Coronary artery (tissue), 2 donors: ENCODE results near the gene GTPBP1.

Source experiments
- DNase-seq: peaks from one replicate; pipeline ENCODE4 v3.0.0-alpha.2; 2017; ENCODE audit warnings: low spot score
- H3K27ac ChIP-seq, 2 donors: fragments of 200-600 bp; sonication (generic); one replicate each; pipeline ENCODE4 v1.5.1; 2016 to 2019
- H3K4me3 ChIP-seq: fragments of 200-600 bp; sonication (generic); 2 replicates; pipeline ENCODE4 v1.5.1; 2016; ENCODE audit warnings: mild to moderate bottlenecking, moderate library complexity
- TF ChIP-seq, protein P1 (sequence below): fragments of 200-600 bp; sonication (generic); IDR thresholded peaks from one replicate; pipeline ENCODE4 v1.5.1; 2019; ENCODE audit warnings: antibody characterized with exemption

The GTPBP1 gene

DNA sequence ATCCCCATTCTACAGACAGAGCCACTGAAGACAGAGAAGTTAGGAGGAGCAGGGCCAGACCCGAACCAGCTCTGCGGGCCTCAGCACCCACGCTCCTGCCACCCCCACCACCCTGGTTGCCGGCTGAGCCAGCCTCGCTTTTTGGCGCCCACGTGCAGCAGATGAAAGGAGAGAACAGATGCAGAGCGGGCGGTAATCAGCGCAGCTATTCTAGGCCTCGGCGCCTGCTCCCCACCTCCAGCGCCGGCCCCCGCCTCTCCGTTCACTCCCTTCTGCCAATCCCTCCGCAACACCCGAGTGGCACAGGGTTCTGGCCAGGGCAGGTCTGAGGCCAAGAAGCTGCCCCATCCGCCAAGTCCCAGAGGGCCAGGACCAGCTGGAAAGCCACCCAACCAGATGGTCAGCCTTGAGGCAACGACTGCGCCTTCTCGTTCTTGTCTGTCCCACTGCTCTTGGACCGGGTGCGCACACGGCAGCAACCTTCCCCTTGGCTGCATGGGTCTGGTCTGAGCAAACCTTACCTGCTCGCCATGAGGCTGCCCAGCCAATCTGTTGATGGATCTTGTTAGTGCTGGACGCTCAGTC, 71.4 kb downstream of the GTPBP1 start:
- Histone ChIP-seq H3K27ac (no peak overlapping the region), H3K4me3 (no peak overlapping the region)
- TF ChIP-seq, protein P1, sequence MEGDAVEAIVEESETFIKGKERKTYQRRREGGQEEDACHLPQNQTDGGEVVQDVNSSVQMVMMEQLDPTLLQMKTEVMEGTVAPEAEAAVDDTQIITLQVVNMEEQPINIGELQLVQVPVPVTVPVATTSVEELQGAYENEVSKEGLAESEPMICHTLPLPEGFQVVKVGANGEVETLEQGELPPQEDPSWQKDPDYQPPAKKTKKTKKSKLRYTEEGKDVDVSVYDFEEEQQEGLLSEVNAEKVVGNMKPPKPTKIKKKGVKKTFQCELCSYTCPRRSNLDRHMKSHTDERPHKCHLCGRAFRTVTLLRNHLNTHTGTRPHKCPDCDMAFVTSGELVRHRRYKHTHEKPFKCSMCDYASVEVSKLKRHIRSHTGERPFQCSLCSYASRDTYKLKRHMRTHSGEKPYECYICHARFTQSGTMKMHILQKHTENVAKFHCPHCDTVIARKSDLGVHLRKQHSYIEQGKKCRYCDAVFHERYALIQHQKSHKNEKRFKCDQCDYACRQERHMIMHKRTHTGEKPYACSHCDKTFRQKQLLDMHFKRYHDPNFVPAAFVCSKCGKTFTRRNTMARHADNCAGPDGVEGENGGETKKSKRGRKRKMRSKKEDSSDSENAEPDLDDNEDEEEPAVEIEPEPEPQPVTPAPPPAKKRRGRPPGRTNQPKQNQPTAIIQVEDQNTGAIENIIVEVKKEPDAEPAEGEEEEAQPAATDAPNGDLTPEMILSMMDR: no peak
- DNase-seq: no peak

DNA sequence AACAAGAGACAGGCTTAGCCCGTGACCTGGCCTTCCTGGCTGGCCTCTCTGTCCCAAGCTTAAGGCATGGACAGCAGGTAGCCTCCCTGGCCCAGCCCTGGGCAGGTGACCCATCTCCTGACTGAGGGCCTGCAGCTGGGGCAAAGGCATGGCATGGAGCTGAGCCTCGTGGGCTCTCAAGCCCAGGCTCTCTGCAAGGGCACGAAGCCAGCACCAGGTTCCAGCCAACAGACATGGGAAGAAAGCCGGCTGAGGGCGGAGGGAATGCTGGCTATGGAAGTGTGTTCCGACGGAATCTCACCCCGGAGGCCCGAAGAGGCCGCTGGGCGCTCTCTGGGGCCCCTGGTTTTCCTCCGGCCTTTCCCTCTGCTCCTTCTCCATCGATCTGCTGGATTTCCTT, 75.3 kb downstream of the GTPBP1 start:
- Histone ChIP-seq H3K4me3 (no peak overlapping the region), H3K27ac (no peak overlapping the region)
- TF ChIP-seq, protein P1: no peak
- no peak for DNase-seq

DNA sequence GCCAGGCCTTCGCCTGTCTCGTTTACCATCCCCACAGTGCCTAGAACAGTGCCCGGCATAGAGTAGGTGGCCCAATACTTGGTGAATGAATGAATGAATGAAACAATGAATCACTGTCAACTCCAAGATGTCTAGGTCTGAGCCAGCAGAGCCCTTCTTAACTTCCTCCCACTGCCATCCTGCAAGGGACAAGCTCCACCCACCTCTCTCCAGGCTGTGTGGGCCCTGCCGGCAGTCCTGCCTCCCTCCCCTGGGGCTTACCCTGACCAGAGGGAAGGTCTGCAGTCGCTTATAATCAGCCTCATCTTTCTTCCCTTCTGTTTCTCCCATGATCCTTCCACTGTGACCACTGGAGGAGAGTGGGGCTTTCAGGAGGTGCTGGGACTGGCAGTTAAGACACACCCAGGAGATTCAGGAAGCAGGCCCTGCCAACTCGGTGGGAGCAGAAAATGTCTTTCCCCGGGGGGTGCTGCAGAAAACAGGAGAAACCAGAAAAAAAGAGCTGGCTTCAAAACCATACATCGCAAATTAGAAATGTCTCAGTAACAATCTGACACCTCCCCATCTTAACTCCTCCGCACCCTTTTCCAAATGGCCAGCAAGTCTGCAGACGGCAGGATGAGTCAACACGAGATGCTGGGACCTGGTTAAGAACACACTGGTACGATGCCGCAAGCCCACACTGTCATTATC, 76.8 kb downstream of the GTPBP1 start:
- TF ChIP-seq, protein P1: no peak
- H3K4me3 ChIP-seq: no peak overlapping the region
- no peak for DNase-seq
- peak overlapping the region in 1 of 2 donors; percentile 60 for H3K27ac ChIP-seq
